Pancreas (tissue), 10 donors: ENCODE data around the gene MBD3L4. TPM values are rescaled to one million over a fixed set of nuclear protein-coding genes. Genes with fewer than 3 reads are reported as not detected.

Source experiments
- ATAC-seq, 4 donors: fragments of 200-7000 bp; cut with Tn5 transposase; one replicate each; pipeline versions ENCODE4 v1.8.0 to v1.9.1; 2020; ENCODE audit warnings: mild to moderate bottlenecking in 4 of 4, moderate library complexity in 4 of 4
- DNase-seq, 6 donors: peaks; one replicate each; pipeline ENCODE4 v3.0.0-alpha.2; 2020
- FAIRE-seq: peaks from 2 replicates; lab custom pipeline; 2012; peaks lifted over from hg19 to GRCh38; lab: Jason Lieb, UNC
- H3K27ac ChIP-seq, 4 donors: fragments of 200-600 bp; sonication (generic); 1 replicate in 3 of 4; 2 replicates in 1 of 4; pipeline versions ENCODE4 v1.5.0 to v1.8.0; 2020
- H3K27me3 ChIP-seq, 4 donors: fragments of 200-600 bp; one replicate each; pipeline ENCODE4 v1.8.0; 2021
- H3K36me3 ChIP-seq, 3 donors: fragments of 200-600 bp; sonication (generic) in 1 of 3; one replicate each; pipeline versions ENCODE4 v1.5.0 to v1.8.0; 2020 to 2021
- H3K4me1 ChIP-seq, 3 donors: fragments of 200-600 bp; one replicate each; pipeline ENCODE4 v1.8.0; 2021
- H3K4me3 ChIP-seq, 4 donors: fragments of 200-600 bp; sonication (generic) in 2 of 4; one replicate each; pipeline versions ENCODE4 v1.5.0 to v1.8.0; 2020 to 2021
- H3K9me3 ChIP-seq, 4 donors: fragments of 200-600 bp; one replicate each; pipeline ENCODE4 v1.8.0; 2021
- whole genome bisulfite sequencing, 2 donors: extraction: QIAGEN DNeasy Blood & Tissue Kit; methylation state at CpG; one replicate each; pipeline ENCODE4 v1.1.7; 2013; 5-methylcytosine and 5-hydroxymethylcytosine counted together
- intact Hi-C, 3 donors: fragments of 100-400 bp; cut with DNase I; formaldehyde crosslinking; loops; one replicate each; pipeline versions ENCODE4 v1.11.1 to v1.14.2; 2022
- polyA plus RNA-seq, 2 donors: library from polyadenylated mRNA; stranded (reverse); fragments of 200-250 nt; gene quantifications; one replicate each; pipeline ENCODE4 v1.2.3, GENCODE V29; 2013
- total RNA-seq, 6 donors: library from RNA; stranded (reverse); fragmentation: NEBNext Ultra II Directional in 4 of 6; extraction: Animal tissue kit (Norgen Biotek cat#: 25700) in 4 of 6; gene quantifications; one replicate each; pipeline versions ENCODE4 v1.2.1 to v1.2.4, GENCODE V29; 2021 to 2023
- TF ChIP-seq, protein P1 (sequence below), 4 donors: fragments of 200-600 bp; sonication (generic) in 3 of 4; IDR thresholded peaks; one replicate each; pipeline versions ENCODE4 v1.5.0 to v1.8.0; 2021; ENCODE audit warnings: antibody characterized with exemption in 4 of 4
- donor health status: healthy with polysubstance abuse.
- donor health status: DM: no; HTN: no; CAD: no; lungs with moderate emphysema.
- donor health status: DM: no; HTN: no; CAD: no.
- donor health status: control.
- donor health status: control.
- donor health status: Bipolar disorder and iron deficiency.
- donor health status: DM: yes; HTN: yes; CAD: no.
- donor health status: DM: no; HTN: no; CAD: no.
- donor health status: DM: no; HTN: no; CAD: no.
- donor health status: DM: yes; HTN: yes; CAD: no.

The MBD3L4 gene
- total and polyA plus RNA-seq, 8 donors: not detected

- DNase-seq (peak in 1 of 6 donors; percentile 55), FAIRE-seq (no peak), ATAC-seq (no peak)
- peaks cover 0 to 10% (median 4%) of the 10 kb centered on the region in 3 donors for H3K4me1 ChIP-seq
- H3K27ac ChIP-seq: no peak overlapping the region
- H3K27me3 ChIP-seq: no peaks in the 10 kb centered on the region
- H3K4me3 ChIP-seq: no peak overlapping the region
- TF ChIP-seq, protein P1, sequence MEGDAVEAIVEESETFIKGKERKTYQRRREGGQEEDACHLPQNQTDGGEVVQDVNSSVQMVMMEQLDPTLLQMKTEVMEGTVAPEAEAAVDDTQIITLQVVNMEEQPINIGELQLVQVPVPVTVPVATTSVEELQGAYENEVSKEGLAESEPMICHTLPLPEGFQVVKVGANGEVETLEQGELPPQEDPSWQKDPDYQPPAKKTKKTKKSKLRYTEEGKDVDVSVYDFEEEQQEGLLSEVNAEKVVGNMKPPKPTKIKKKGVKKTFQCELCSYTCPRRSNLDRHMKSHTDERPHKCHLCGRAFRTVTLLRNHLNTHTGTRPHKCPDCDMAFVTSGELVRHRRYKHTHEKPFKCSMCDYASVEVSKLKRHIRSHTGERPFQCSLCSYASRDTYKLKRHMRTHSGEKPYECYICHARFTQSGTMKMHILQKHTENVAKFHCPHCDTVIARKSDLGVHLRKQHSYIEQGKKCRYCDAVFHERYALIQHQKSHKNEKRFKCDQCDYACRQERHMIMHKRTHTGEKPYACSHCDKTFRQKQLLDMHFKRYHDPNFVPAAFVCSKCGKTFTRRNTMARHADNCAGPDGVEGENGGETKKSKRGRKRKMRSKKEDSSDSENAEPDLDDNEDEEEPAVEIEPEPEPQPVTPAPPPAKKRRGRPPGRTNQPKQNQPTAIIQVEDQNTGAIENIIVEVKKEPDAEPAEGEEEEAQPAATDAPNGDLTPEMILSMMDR (IDR thresholded peaks at IDR 0.05): no peak
- intact Hi-C loops: no loop called here
- H3K36me3 ChIP-seq: peaks cover 5 to 74% (median 52%) of the 10 kb centered on the region in 3 donors
- no peaks in the 10 kb centered on the region for H3K9me3 ChIP-seq
- WGBS, 2 donors: 97 to 98% methylated on average over 27 to 29 of the region's 29 CpGs
Observed at GRCh38 chr19:7074705-7075282, 34.8 kb upstream of the MBD3L4 start.

DNA sequence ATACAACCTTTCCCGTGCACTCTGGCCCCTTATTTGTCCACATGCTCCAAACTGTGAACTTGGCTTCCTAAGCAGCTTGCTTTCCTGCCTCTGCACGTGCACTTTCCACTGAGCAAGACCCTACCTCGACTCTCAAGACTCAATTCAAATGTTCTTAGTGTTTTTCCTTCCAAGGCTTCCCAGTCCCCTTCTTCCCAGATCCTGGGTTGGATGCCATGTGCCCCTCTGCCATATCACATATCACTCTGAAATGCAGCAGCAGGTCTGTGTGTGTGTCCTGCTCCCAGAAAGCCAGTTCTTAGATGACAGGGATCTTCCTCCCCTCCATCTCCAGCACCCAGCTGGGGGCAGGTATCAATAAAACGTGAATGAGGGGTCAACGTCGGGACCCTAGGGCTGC lies 32.6 kb upstream of the MBD3L4 start:
- no peak overlapping the region for H3K4me3 ChIP-seq
- no peak overlapping the region for H3K27ac ChIP-seq
- no peak for DNase-seq
- H3K27me3 ChIP-seq: no peaks in the 10 kb centered on the region
- H3K4me1 ChIP-seq: peaks cover 0 to 10% (median 4%) of the 10 kb centered on the region in 3 donors
- intact Hi-C loops: no loop called here
- TF ChIP-seq, protein P1 (IDR thresholded peaks at IDR 0.05): no peak
- no peak for ATAC-seq
- H3K9me3 ChIP-seq: no peaks in the 10 kb centered on the region
- no peak for FAIRE-seq
- H3K36me3 ChIP-seq: peaks cover 0 to 51% (median 35%) of the 10 kb centered on the region in 3 donors
- 91 to 96% methylated on average over 6 of the region's 6 CpGs for WGBS, 2 donors

DNA sequence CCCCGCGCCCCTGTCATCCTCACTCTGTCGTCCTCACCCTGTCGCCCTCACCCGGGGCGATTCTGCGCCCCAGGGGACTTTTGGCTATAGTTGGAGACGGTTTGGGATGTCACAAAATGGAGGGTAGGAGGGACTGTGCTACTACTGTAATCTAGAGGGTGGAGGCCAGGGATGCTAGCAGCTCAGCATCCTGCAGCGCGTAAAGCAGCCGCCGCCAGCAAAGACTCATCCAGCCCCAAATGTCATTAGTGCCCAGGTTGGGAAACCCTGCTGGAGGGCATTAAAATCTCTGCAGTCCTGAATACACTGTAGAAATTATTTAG lies 29.9 kb upstream of the MBD3L4 start:
- Histone ChIP-seq H3K4me3 (peak overlapping the region; percentile 89 to 99 (median 96)), H3K36me3 (peaks cover 0 to 25% (median 9%) of the 10 kb centered on the region in 3 donors), H3K27ac (peak overlapping the region; percentile 57 to 80 (median 70)), H3K9me3 (no peaks in the 10 kb centered on the region), H3K4me1 (peaks cover 0 to 10% (median 4%) of the 10 kb centered on the region in 3 donors), H3K27me3 (no peaks in the 10 kb centered on the region)
- 0 to 1% methylated on average over 12 of the region's 12 CpGs for WGBS, 2 donors
- TF ChIP-seq, protein P1 (IDR thresholded peaks at IDR 0.05): no peak
- no peak for FAIRE-seq
- intact Hi-C loops: no loop called here
- DNase-seq: no peak
- ATAC-seq: peak in 2 of 4 donors; percentile 4 to 11

DNA sequence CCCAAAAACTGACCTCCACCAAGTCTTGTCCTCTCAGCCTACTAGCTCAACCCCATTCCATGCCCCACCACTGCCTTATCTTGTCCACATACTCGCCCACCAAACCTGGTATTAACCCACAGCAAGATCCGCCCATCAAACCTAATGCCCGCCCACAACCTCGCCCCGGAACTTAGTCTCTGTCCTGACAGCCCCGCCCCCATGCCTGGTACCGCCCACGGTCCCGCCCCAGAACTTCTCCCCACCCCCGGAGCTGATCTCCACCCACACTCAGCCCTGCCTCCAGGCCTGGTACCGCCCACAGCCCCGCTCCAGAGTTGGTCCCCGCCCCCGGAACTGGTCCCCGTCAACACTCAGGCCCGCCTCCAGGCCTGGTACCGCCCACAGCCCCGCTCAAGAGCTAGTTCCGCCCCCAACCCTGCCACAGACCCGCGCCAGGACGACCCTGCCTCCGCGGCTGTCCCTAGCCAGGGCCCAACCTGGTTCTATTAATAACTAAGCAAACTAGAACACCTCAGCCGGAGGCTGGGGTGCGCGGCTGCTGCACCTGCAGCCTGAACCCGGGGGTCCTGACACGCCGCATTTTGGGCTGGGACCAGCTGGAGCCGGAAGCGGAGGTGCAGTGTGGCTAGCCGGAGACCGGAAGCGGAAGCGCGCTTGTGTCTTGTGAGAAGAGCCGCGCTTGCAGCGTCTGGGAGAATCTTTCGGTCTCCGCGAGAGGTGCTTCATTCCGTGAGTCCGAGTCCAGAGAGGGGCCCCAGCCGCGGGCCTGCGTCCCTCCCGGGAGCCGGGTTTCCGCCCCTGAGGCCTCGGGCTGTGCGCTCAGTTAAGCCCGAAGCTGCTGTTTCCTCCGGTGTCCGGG lies 29.3 kb upstream of the MBD3L4 start, which contains the start of gene ZNF557:
TSS of gene ZNF557 (plus strand) at position 662 of the 862 bp plus-strand sequence. CDS start 5,372 bp downstream, outside the sequence.
- Histone ChIP-seq H3K27me3 (no peaks in the 10 kb centered on the region), H3K27ac (peak within 1 kb of the TSS; percentile 57 to 80 (median 70)), H3K4me3 (peak within 1 kb of the TSS; percentile 89 to 99 (median 96)), H3K4me1 (peaks cover 0 to 10% (median 4%) of the 10 kb centered on the region in 3 donors), H3K9me3 (no peaks in the 10 kb centered on the region), H3K36me3 (peaks cover 0 to 23% (median 8%) of the 10 kb centered on the region in 3 donors)
- peak; percentile 97 to 100 (median 100) for DNase-seq
- intact Hi-C loops: no loop called here
- no peak for FAIRE-seq
- peak; percentile 99 to 100 (median 99) for ATAC-seq
- TF ChIP-seq, protein P1 (IDR thresholded peaks at IDR 0.05): no peak
- 1% methylated on average over 56 of the region's 56 CpGs for WGBS, 2 donors
